ENCODE measurements around the gene ZNF665.

DNA sequence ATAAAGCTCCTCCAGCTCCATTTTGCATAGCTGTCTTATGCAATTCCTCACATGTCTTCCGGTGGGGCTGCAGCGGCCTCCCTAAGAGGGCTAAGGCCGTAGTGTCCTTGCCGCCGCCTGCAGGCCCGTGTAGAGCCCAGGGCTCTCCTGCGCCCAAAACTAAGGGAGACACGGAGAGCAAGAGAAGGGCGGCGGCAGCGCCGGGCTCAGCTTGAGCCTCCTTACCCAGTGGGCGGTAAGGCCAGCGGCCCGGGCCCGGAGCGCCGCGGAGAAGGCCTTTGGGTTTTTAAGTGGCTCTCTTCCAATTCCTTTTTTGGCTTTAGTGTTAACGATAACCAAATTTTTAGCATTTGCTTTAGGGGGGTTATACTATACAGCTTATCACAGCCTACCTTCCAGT, 31.4 kb upstream of the ZNF665 start:
- TF ChIP-seq EZH2phosphoT487 (IDR thresholded peaks at IDR 0.05; ENCODE audit: borderline replicate concordance, low read depth, low read length): no peak
- TF ChIP-seq, protein P1, sequence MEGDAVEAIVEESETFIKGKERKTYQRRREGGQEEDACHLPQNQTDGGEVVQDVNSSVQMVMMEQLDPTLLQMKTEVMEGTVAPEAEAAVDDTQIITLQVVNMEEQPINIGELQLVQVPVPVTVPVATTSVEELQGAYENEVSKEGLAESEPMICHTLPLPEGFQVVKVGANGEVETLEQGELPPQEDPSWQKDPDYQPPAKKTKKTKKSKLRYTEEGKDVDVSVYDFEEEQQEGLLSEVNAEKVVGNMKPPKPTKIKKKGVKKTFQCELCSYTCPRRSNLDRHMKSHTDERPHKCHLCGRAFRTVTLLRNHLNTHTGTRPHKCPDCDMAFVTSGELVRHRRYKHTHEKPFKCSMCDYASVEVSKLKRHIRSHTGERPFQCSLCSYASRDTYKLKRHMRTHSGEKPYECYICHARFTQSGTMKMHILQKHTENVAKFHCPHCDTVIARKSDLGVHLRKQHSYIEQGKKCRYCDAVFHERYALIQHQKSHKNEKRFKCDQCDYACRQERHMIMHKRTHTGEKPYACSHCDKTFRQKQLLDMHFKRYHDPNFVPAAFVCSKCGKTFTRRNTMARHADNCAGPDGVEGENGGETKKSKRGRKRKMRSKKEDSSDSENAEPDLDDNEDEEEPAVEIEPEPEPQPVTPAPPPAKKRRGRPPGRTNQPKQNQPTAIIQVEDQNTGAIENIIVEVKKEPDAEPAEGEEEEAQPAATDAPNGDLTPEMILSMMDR (conservative IDR thresholded peaks at IDR 0.05; ENCODE audit: low read length): no peak
